GM12891 (cell line): Measurements from ENCODE around the gene ENTPD7.

ENCODE experiments used
- POLR2A ChIP-seq: IDR thresholded peaks from 2 replicates; pipeline ENCODE4 v1.6.1; 2011; ENCODE audit warnings: low read depth, low read length, control low read depth
- POLR2AphosphoS5 ChIP-seq: IDR thresholded peaks from 2 replicates; pipeline ENCODE4 v1.6.1; 2011; ENCODE audit warnings: low read depth, low read length, control low read depth

DNA sequence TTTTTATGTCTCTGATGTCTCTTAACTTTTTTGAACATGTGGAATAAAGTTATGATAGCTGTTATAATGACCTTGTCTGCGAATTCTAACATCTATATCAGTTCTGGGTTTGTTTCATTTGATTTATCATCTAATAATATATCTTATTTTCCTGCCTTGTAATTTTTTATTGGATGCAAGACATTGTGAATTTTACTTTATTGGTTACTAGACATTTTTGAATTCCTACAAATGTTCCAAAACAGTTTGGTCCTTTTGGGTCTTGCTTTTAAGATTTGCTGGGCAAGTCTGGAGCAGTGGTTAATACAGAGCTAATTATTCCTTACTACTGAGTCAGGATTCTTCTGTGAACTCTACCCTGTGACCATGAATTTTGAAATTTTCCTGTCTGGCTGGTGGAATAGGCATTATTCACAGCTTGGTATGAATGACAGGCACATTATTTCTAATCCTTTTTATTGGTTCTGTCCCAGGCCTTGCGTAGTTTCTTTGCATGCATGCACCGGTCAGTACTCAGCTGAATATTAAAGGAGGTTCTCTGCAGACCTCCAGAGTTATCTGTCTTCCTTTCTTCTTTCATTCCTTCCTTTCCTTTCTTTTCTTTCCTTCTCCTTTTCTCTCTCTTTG lies 81.7 kb downstream of the ENTPD7 start:
- no peak for TF ChIP-seq POLR2AphosphoS5
- no peak for TF ChIP-seq POLR2A
